M059J (cell line): ENCODE data around the gene BNC2. TPM values are rescaled to one million over a fixed set of nuclear protein-coding genes. Genes with fewer than 3 reads are reported as not detected.

Experiments
- DNase-seq: peaks from one replicate; pipeline ENCODE4 v3.0.0-alpha.2; 2012; ENCODE audit warnings: low read depth
- total RNA-seq: library from RNA; depleted of rRNA; stranded (reverse); fragments of >200 nt; shearing (Covaris generic); gene quantifications from 2 replicates; pipeline ENCODE4 v1.2.3, GENCODE V29; 2014

Gene BNC2
- total RNA-seq, 1 experiment from 2014 or later = 7.0 TPM

GRCh38 chr9:16755467-16756160 lies 114.9 kb downstream of the BNC2 start:
- DNase-seq = no peak

- no peak for DNase-seq
These were observed 115.8 kb downstream of the BNC2 start for GRCh38 chr9:16754662-16755061.

- DNase-seq = no peak
These were observed 117.2 kb downstream of the BNC2 start for GRCh38 chr9:16753256-16753655.

DNA sequence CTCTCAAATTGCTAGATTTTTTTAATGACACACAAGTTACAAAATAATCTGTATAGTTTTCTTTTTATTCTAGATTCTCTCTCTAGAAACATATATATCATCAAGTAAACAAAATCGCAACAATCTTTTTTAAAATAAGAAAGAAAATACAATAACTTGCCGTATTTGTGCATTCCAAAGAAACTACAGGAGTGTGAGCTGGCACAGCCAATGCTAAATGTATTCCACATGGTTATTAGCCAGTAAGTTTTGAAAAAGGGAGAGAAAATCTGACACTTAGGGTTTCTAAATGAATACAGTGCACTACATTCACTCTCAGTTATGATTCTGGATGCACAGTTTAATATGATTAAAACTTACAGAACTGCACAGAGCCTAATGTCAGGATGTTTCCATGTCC lies 117.9 kb downstream of the BNC2 start:
- DNase-seq = no peak

GRCh38 chr9:16750553-16750952 lies 119.9 kb downstream of the BNC2 start:
- DNase-seq = no peak

DNA sequence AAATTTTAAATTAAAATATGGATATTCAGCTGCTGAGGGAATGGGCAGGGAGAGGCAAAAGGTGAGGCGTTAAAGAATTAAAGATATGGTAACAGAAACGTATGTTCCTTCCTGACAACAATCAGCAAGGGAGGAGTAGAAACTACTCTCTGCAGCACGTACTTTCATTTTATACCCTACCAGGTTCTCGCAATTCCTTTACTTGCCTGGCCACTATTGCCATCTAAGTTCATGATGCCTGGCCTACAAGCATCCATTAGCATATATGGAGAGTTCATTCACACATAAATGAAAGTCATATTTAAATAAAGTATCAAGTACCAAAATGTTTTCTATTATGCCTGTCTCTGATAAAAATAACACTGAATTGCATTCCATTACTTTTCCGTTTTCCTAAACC lies 125.1 kb downstream of the BNC2 start:
- no peak for DNase-seq

- peak; percentile 9 for DNase-seq
These were observed 126.1 kb downstream of the BNC2 start for GRCh38 chr9:16744394-16744793.

GRCh38 chr9:16743375-16743774 lies 127.1 kb downstream of the BNC2 start:
- DNase-seq = no peak

DNA sequence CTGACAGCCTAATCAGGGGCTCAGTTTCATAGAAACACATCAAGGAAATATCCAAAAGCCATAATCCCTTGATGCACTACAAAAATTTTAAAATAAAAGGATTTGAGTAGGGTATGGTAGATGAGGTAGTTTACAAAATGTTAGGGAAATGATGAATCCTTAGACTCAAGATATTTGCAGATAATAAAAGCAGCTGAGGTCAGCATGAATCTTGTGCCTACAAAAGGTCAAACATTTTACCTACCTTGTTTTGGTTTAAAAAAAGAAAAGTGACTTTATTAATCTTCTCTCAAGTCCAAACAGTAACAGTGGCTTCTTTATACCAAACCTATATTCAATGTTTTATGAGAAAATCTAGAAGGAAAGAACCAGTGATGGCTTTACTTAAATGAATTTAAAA lies 135.5 kb downstream of the BNC2 start:
- DNase-seq = no peak

- DNase-seq = no peak
These were observed 137.9 kb downstream of the BNC2 start for GRCh38 chr9:16732546-16732945.

GRCh38 chr9:16730162-16730561 lies 140.3 kb downstream of the BNC2 start:
- no peak for DNase-seq

DNA sequence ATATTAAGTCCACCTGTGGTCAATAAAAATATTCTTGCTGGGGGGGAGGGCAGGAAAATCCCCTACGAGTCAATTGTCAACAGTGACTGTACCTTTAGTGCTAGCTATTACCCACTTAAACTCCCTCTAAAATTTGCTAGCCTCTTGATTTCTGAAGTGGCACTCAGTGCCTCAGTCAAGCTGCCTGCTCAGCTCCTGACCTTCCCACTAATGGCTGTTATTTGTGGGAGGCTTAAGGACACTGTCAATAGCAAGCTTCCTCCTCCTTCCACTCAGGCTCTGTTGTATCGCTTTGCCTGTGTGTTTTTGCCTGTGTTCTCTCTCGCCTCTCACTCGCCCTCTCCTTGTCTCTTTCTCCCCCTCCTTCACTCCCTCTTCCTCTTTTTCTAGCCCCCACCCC lies 140.8 kb downstream of the BNC2 start:
- DNase-seq = no peak

- no peak for DNase-seq
These were observed 142.3 kb downstream of the BNC2 start for GRCh38 chr9:16728137-16728508.

GRCh38 chr9:16727452-16728136 lies 142.9 kb downstream of the BNC2 start:
- DNase-seq = peak; percentile 38

- DNase-seq = peak; percentile 86
These were observed 143.6 kb downstream of the BNC2 start for GRCh38 chr9:16726718-16727451.

DNA sequence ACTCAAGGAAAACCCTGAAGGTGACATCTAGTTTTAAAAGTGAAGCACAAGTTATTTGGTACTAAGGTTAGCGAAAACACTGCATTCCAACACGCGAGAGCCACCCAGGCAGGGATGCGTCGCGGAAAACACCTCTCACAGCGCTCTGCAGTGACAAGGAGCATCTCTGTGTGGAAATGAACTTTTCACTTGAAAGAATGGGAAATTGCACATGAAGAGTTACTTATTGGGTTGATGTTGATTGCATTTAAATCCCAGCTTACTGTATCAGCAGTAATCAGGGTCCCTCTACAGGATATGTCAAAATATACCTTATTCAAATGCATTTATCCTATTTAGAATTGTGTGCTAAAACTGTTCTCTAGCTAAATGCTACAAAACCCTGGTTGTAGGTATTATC lies 144.4 kb downstream of the BNC2 start:
- peak; percentile 68 for DNase-seq

DNA sequence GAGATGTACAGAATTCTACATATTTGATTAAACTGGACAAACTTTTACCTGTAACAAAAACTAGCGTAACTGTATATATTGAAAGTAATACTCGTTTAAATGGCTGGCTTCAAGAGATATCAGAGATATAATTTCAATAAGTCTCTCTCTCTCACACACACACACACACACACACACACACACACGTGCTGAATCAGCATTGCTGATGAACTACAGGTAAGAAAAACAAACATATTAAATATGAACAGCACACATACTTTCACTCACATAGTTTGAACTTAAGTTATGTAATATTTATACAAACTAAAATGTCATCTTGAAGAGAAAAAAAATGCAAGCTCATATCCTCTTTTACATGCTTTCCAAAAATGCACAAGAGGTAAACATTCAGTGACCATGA lies 145.4 kb downstream of the BNC2 start:
- DNase-seq = no peak

DNA sequence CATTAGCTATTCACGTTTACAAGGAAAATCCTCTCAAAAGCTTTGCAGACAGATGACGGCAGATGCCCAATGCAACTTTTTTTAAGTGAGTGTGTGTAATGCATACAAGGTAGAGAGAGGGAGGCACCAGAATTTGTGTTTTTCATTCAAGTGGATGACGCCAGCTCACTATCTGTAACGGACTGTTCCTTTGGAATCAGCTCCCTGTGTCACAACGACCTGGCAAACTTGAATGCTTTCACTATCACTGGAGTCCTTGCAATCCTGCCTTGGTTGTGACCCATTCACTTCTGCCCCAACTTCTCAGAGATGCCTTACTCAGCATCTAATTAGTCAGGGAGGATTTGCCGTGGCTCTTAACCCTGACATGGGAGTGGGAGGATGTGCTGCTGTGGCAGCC lies 148.5 kb downstream of the BNC2 start:
- DNase-seq = peak; percentile 83

DNA sequence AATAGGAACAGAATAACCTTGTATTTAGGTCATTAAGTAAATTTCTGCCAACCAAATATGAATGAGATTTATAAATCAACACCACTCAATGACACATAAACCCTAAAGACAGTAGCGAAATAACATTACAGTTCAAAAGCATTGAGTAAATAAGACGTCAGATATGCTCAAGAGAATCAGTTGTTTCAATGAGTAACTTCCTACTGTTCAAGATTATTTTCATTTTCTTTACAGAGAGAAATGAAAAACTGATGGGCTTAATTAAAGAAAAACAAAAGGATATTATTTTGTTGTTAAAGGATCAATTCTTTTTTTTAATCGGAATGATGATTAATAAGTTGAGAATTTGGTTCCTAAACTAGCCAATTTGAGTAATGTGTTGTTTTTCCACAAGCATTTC lies 150.1 kb downstream of the BNC2 start:
- no peak for DNase-seq

DNA sequence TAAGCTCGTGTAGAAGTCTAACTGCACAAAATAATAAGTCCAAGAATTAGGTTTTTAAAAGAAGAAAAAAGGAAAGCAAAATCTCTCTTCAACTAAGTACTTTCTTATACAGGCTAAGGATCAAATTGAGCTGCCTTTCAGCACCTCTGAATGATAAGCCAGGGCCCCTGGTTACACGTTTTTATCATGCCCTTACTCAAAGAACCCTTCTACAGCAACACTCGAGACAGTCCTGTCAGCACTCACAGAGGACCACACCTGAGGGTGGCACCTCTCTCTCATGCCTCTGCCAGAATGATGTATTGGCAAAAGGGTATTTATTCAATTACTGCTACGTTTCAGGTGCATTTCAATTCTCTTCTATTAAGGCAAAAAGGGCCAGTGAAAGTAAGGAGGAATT lies 150.5 kb downstream of the BNC2 start:
- DNase-seq = no peak

- peak; percentile 36 for DNase-seq
These were observed 151.5 kb downstream of the BNC2 start for GRCh38 chr9:16718952-16719351.

DNA sequence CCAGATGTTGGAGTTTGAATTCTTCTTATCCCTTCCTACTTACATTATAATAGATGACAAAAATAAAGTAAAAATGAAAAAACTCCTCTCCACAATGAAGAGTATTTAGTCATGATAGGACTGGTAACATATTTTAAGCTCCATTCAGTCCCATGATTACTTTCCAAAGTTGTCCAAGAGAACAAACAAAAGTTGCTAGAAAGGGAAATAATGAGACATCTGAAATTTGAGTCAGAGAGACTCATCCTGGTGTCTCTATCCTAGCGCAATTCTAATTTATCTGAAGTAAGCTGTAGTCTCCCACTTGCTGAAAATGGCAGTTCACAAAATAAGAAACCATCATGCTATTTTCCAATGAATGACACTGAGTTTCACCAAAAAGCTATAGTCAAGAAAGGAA lies 152.2 kb downstream of the BNC2 start:
- no peak for DNase-seq

GRCh38 chr9:16716601-16717000 lies 153.9 kb downstream of the BNC2 start:
- DNase-seq = no peak
